Liver (tissue), 9 donors: ENCODE results near the gene WNK2. TPM values are rescaled to one million over a fixed set of nuclear protein-coding genes. Genes with fewer than 3 reads are reported as not detected.
A peak's percentile ranks its signal among the peaks of the same experiment; 100 is the strongest.

ENCODE experiments used
- DNase-seq: peaks from one replicate; pipeline ENCODE4 v3.0.0-alpha.2; 2017; ENCODE audit warnings: low spot score
- H3K27ac ChIP-seq, 2 donors: one replicate each; pipeline ENCODE4 v1.7.0; 2013; ENCODE audit warnings: inconsistent platforms in 2 of 2, low read length in 2 of 2, control low read depth in 1 of 2, low read depth in 1 of 2, mild to moderate bottlenecking in 1 of 2
- H3K27me3 ChIP-seq, 4 donors: one replicate each; pipeline versions ENCODE4 v1.6.1 to v1.7.0; 2013; ENCODE audit warnings: low read length in 3 of 4, inconsistent platforms in 1 of 4, mild to moderate bottlenecking in 1 of 4, moderate library complexity in 1 of 4; ENCODE audit not compliant: control insufficient read depth in 4 of 4, insufficient read depth in 4 of 4
- H3K36me3 ChIP-seq, 4 donors: one replicate each; pipeline versions ENCODE4 v1.6.1 to v1.7.0; 2013; ENCODE audit warnings: low read length in 3 of 4, mild to moderate bottlenecking in 3 of 4, low read depth in 1 of 4, moderate library complexity in 1 of 4; ENCODE audit not compliant: control insufficient read depth in 4 of 4, insufficient read depth in 3 of 4
- H3K4me1 ChIP-seq, 4 donors: one replicate each; pipeline versions ENCODE4 v1.6.1 to v1.7.0; 2013; ENCODE audit warnings: low read length in 3 of 4, mild to moderate bottlenecking in 3 of 4, moderate library complexity in 1 of 4; ENCODE audit not compliant: control insufficient read depth in 4 of 4, insufficient read depth in 4 of 4
- H3K4me3 ChIP-seq, 3 donors: one replicate each; pipeline versions ENCODE4 v1.6.1 to v1.7.0; 2013; ENCODE audit warnings: low read length in 3 of 3, control low read depth in 1 of 3, low read depth in 1 of 3, mild to moderate bottlenecking in 1 of 3
- H3K9ac ChIP-seq, 2 donors: one replicate each; pipeline ENCODE4 v1.7.0; 2013; ENCODE audit warnings: low read length in 2 of 2, mild to moderate bottlenecking in 2 of 2, moderate library complexity in 2 of 2, control low read depth in 1 of 2, low read depth in 1 of 2
- H3K9me3 ChIP-seq, 4 donors: one replicate each; pipeline versions ENCODE4 v1.6.1 to v1.7.0; 2013; ENCODE audit warnings: low read length in 3 of 4; ENCODE audit not compliant: control insufficient read depth in 4 of 4
- CTCF ChIP-seq: fragments of 150-350 bp; IDR thresholded peaks from 2 replicates; pipeline ENCODE4 v1.5.1; 2017; ENCODE audit warnings: improper control_type of control experiment, low read depth, low read length; ENCODE audit not compliant: missing input control
- FOXA1 ChIP-seq: IDR thresholded peaks from 2 replicates; pipeline ENCODE4 v1.6.1; 2016; ENCODE audit warnings: antibody characterized with exemption
- HNF4A ChIP-seq, 2 donors: conservative IDR thresholded peaks; 2 replicates each; pipeline ENCODE4 v1.6.1; 2016; ENCODE audit warnings: antibody characterized with exemption in 2 of 2, mild to moderate bottlenecking in 2 of 2
- JUND ChIP-seq, 2 donors: IDR thresholded peaks; 2 replicates each; pipeline ENCODE4 v1.6.1; 2016; ENCODE audit warnings: antibody characterized with exemption in 2 of 2
- MAX ChIP-seq: IDR thresholded peaks from 2 replicates; pipeline ENCODE4 v1.6.1; 2016; ENCODE audit warnings: antibody characterized with exemption
- RAD21 ChIP-seq, 2 donors: IDR thresholded peaks; 2 replicates each; pipeline ENCODE4 v1.6.1; 2016; ENCODE audit warnings: antibody characterized with exemption in 2 of 2, mild to moderate bottlenecking in 2 of 2
- REST ChIP-seq: IDR thresholded peaks from 2 replicates; pipeline ENCODE4 v1.6.1; 2016; ENCODE audit warnings: antibody characterized with exemption, mild to moderate bottlenecking
- RXRA ChIP-seq, 2 donors: IDR thresholded peaks; 2 replicates each; pipeline ENCODE4 v1.6.1; 2017 to 2018; ENCODE audit warnings: antibody characterized with exemption in 2 of 2, mild to moderate bottlenecking in 1 of 2
- TAF1 ChIP-seq: conservative IDR thresholded peaks from 2 replicates; pipeline ENCODE4 v1.6.1; 2016; ENCODE audit warnings: antibody characterized with exemption, mild to moderate bottlenecking
- YY1 ChIP-seq: IDR thresholded peaks from 2 replicates; pipeline ENCODE4 v1.6.1; 2016; ENCODE audit warnings: antibody characterized with exemption, mild to moderate bottlenecking
- WGBS: extraction: QIAGEN DNeasy Blood & Tissue Kit; methylation state at CpG from one replicate; pipeline ENCODE4 v1.1.7; 2013; 5-methylcytosine and 5-hydroxymethylcytosine counted together
- polyA plus RNA-seq, 2 donors: library from polyadenylated mRNA; stranded (reverse) in 1 of 2; unstranded in 1 of 2; fragments of 200-250 nt in 1 of 2; fragments of >200 nt in 1 of 2; fragmentation: Nextera tagmentation in 1 of 2; extraction: Ambion mirVana in 1 of 2; gene quantifications; one replicate each; pipeline versions ENCODE4 v1.2.1 to v1.2.3, GENCODE V29; 2013 to 2015
- total RNA-seq, 2 donors: library from RNA; depleted of rRNA; stranded (reverse); fragments of >200 nt; gene quantifications; one replicate each; pipeline ENCODE4 v1.2.3, GENCODE V29; 2014
- donor health status: healthy.
- donor health status: healthy.
- donor health status: healthy.
- donor health status: healthy.
- donor health status: healthy.

WNK2 gene
- total and polyA plus RNA-seq, 4 donors, result 0.65 to 4.4 (median 1.7) TPM

GRCh38 chr9:93302586-93303257 lies 118.8 kb downstream of the WNK2 start:
- 75% methylated on average over 6 of the region's 6 CpGs for WGBS
- no peaks in the 10 kb centered on the region for H3K36me3 ChIP-seq
- H3K9me3 ChIP-seq, result no peaks in the 10 kb centered on the region
- H3K9ac ChIP-seq, result no peak overlapping the region
- no peaks in the 10 kb centered on the region for H3K27me3 ChIP-seq
- no peak overlapping the region for H3K27ac ChIP-seq
- peak; percentile 46 for DNase-seq
- H3K4me3 ChIP-seq, result no peak overlapping the region
- TF ChIP-seq RXRA (IDR thresholded peaks at IDR 0.05) (no peak), YY1 (no peak), MAX (no peak), HNF4A (conservative IDR thresholded peaks at IDR 0.05) (no peak), RAD21 (IDR thresholded peaks at IDR 0.05) (peak; percentile 73 to 82), CTCF (peak; percentile 63), REST (no peak)
- peaks cover 0 to 10% (median 4%) of the 10 kb centered on the region in 4 donors for H3K4me1 ChIP-seq

DNA sequence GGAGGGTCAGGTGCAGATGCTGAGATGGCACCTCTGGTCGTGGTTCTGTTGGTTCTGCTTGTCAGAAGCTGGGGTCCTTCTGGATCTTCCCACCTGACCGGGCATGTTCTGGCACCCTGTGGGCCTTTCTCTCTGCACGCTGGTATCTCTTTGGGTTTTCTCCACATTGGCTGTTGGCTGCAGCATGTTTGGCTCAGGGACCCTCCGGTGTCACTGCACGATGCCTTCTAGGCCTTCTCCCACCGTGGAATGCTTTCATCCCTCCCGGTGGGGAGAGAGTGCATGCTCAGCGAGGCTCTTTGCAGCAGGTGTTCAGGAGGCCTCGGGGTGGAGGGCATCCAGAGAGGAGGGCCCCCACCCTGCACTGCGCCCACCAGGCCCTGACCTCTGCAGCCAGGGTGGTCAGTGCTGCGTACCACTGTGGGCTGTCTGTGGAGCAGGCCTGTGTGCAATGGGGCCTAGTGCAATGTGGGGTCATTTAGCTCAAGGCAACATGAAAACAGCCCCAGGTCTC lies 119.4 kb downstream of the WNK2 start:
- Histone ChIP-seq H3K4me1 (peaks cover 0 to 10% (median 4%) of the 10 kb centered on the region in 4 donors), H3K9ac (no peak overlapping the region), H3K27ac (no peak overlapping the region), H3K27me3 (no peaks in the 10 kb centered on the region), H3K4me3 (no peak overlapping the region), H3K9me3 (no peaks in the 10 kb centered on the region), H3K36me3 (no peaks in the 10 kb centered on the region)
- 94% methylated on average over 11 of the region's 11 CpGs for WGBS
- no peak for TF ChIP-seq RXRA (IDR thresholded peaks at IDR 0.05)
- no peak for TF ChIP-seq FOXA1
- TF ChIP-seq YY1, result no peak
- TF ChIP-seq TAF1, result no peak
- TF ChIP-seq JUND (IDR thresholded peaks at IDR 0.05), result no peak
- no peak for TF ChIP-seq CTCF
- DNase-seq, result no peak
